Measurements from ENCODE around the gene CEMIP. TPM values are rescaled to one million over a fixed set of nuclear protein-coding genes. Genes with fewer than 3 reads are reported as not detected.

CEMIP gene
- total and polyA plus RNA-seq, 2 of the 13 experiments (the other 11 are each of a cell fraction or from before 2014, with no cell fraction given), result 4.3 to 28.5 TPM

GRCh38 chr15:80804970-80805495, 25.9 kb downstream of the CEMIP start (continued):
- TF ChIP-seq RERE (CRISPR knock-in tag; IDR thresholded peaks at IDR 0.05; ENCODE audit: low read depth) (peak; percentile 96), DR1 (CRISPR knock-in tag; IDR thresholded peaks at IDR 0.05) (peak; percentile 44; the same call in 1 of the 2 replicates), SCMH1 (CRISPR knock-in tag; IDR thresholded peaks at IDR 0.05; ENCODE audit: borderline replicate concordance) (no peak), REST (IDR thresholded peaks at IDR 0.05; ENCODE audit: borderline replicate concordance in 1 of 2, low read depth in 1 of 2, low read length in 2 of 2) (no peak), PHF21A (CRISPR knock-in tag; IDR thresholded peaks at IDR 0.05) (peak; percentile 84), ATF5 (CRISPR knock-in tag; IDR thresholded peaks at IDR 0.05; ENCODE audit: low read depth) (no peak), SMYD3 (CRISPR knock-in tag; IDR thresholded peaks at IDR 0.05) (0 out of 2 replicates have a peak, but pooled peaks have one; percentile 71), ZNF12 (CRISPR knock-in tag; IDR thresholded peaks at IDR 0.05) (no peak), ZFAT (CRISPR knock-in tag; conservative IDR thresholded peaks at IDR 0.05) (no peak), TP53 (CRISPR knock-in tag; conservative IDR thresholded peaks at IDR 0.05) (no peak), HIVEP1 (CRISPR knock-in tag; IDR thresholded peaks at IDR 0.05) (no peak), JUN (CRISPR knock-in tag; IDR thresholded peaks at IDR 0.05) (peak; percentile 75), TOE1 (CRISPR knock-in tag; IDR thresholded peaks at IDR 0.05) (no peak), KLF13 (CRISPR knock-in tag; IDR thresholded peaks at IDR 0.05) (no peak), SMC3 (IDR thresholded peaks at IDR 0.05; ENCODE audit: low read length) (no peak), PLSCR1 (CRISPR knock-in tag; IDR thresholded peaks at IDR 0.05; ENCODE audit: borderline replicate concordance) (no peak), ZNF773 (CRISPR knock-in tag; IDR thresholded peaks at IDR 0.05; ENCODE audit: borderline replicate concordance) (no peak), KAT2B (IDR thresholded peaks at IDR 0.05; ENCODE audit: borderline replicate concordance, low read depth, low read length) (no peak)
